ENCODE data around the gene ZNF701.
"Not testable (repeated sequence)": the region's sequence is repeated elsewhere in the genome, so short reads cannot be mapped to it uniquely, and the experiment has no call there.

DNA sequence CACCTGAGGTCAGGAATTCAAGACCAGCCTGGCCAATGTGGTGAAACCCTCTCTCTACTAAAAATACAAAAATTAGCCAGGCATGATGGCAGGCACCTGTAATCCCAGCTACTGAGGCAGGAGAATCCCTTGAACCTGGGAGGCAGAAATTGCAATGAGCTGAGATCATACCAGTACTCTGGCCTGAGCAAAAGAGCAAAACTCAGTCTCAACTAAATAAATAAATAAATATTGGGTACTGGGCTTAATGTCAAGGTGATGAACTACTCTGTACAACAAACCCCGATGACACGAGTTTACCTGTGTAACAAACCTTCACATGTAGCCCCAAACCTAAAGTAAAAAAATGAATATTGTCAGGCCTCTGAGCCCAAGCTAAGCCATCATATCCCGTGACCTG is 57.4 kb downstream of the ZNF701 start:
- TF ChIP-seq, protein P1, sequence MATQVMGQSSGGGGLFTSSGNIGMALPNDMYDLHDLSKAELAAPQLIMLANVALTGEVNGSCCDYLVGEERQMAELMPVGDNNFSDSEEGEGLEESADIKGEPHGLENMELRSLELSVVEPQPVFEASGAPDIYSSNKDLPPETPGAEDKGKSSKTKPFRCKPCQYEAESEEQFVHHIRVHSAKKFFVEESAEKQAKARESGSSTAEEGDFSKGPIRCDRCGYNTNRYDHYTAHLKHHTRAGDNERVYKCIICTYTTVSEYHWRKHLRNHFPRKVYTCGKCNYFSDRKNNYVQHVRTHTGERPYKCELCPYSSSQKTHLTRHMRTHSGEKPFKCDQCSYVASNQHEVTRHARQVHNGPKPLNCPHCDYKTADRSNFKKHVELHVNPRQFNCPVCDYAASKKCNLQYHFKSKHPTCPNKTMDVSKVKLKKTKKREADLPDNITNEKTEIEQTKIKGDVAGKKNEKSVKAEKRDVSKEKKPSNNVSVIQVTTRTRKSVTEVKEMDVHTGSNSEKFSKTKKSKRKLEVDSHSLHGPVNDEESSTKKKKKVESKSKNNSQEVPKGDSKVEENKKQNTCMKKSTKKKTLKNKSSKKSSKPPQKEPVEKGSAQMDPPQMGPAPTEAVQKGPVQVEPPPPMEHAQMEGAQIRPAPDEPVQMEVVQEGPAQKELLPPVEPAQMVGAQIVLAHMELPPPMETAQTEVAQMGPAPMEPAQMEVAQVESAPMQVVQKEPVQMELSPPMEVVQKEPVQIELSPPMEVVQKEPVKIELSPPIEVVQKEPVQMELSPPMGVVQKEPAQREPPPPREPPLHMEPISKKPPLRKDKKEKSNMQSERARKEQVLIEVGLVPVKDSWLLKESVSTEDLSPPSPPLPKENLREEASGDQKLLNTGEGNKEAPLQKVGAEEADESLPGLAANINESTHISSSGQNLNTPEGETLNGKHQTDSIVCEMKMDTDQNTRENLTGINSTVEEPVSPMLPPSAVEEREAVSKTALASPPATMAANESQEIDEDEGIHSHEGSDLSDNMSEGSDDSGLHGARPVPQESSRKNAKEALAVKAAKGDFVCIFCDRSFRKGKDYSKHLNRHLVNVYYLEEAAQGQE (IDR thresholded peaks at IDR 0.05; ENCODE audit: low read depth): not testable (repeated sequence)
- TF ChIP-seq JUND (IDR thresholded peaks at IDR 0.05); ZNF274 (IDR thresholded peaks at IDR 0.05; ENCODE audit: low read depth, low read length); POLR2A (IDR thresholded peaks at IDR 0.05; ENCODE audit: borderline replicate concordance, extremely low read depth, insufficient read depth, insufficient read length); POLR2AphosphoS5 (IDR thresholded peaks at IDR 0.05; ENCODE audit: low read depth, low read length); SRF (IDR thresholded peaks at IDR 0.05; ENCODE audit: low read depth); CTCF (IDR thresholded peaks at IDR 0.05 in 2 of 3, conservative IDR thresholded peaks at IDR 0.05 in 1 of 3; ENCODE audit: borderline replicate concordance in 1 of 3, insufficient read depth in 1 of 3, low read depth in 2 of 3, low read length in 2 of 3); SP1 (IDR thresholded peaks at IDR 0.05; ENCODE audit: low read depth); RAD21 (IDR thresholded peaks at IDR 0.05; ENCODE audit: low read depth): not testable (repeated sequence)
- TF ChIP-seq, protein P2, sequence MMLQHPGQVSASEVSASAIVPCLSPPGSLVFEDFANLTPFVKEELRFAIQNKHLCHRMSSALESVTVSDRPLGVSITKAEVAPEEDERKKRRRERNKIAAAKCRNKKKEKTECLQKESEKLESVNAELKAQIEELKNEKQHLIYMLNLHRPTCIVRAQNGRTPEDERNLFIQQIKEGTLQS (IDR thresholded peaks at IDR 0.05): not testable (repeated sequence)
